Limb (tissue), 2 donors: ENCODE results near the gene SLC25A28.

Source experiments
- DNase-seq, 2 donors: peaks; one replicate each; pipeline ENCODE4 v3.0.0-alpha.2; 2016; ENCODE audit errors: extremely low spot score in 2 of 2

SLC25A28 gene, protein sequence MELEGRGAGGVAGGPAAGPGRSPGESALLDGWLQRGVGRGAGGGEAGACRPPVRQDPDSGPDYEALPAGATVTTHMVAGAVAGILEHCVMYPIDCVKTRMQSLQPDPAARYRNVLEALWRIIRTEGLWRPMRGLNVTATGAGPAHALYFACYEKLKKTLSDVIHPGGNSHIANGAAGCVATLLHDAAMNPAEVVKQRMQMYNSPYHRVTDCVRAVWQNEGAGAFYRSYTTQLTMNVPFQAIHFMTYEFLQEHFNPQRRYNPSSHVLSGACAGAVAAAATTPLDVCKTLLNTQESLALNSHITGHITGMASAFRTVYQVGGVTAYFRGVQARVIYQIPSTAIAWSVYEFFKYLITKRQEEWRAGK

DNA sequence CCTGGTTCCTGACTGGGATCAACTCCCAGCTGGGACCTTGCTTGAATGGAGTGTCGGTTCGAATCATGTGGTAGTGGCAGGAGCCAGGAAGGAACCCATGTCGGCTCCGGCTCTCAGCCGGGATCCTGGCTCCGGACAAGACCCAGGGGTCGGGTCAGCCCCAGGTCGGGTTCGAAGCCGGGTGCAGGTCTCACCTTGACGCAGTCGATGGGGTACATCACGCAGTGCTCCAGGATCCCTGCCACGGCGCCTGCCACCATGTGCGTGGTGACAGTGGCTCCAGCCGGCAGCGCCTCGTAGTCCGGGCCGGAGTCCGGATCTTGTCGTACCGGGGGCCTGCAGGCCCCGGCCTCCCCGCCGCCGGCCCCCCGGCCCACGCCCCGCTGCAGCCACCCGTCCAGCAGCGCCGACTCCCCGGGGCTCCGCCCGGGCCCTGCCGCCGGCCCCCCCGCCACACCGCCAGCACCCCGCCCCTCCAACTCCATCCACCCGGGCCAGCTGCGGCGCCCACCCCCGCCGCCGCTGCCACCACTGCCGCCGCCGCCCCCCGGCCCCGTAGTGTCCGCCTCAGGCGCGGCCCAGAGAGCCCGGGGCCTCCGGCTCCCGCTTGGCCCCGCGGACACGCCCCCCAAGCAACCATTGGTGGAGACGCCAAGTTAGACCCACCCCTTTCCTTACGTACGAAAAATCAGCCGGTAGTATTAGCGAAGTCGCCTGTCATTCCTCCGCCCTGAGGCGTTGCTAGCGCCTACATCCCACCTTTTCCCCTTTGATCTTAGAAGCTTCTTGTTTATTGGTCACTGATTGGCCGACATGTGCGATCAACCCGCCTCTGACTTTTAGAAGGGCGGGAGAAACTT lies at the start of gene SLC25A28:
Gene SLC25A28, minus strand, starts transcription at position 589 of the 860 bp plus-strand sequence. Its CDS starts 104 bp downstream, at position 485.
- peak in 1 of 2 donors; percentile 100 for DNase-seq

DNA sequence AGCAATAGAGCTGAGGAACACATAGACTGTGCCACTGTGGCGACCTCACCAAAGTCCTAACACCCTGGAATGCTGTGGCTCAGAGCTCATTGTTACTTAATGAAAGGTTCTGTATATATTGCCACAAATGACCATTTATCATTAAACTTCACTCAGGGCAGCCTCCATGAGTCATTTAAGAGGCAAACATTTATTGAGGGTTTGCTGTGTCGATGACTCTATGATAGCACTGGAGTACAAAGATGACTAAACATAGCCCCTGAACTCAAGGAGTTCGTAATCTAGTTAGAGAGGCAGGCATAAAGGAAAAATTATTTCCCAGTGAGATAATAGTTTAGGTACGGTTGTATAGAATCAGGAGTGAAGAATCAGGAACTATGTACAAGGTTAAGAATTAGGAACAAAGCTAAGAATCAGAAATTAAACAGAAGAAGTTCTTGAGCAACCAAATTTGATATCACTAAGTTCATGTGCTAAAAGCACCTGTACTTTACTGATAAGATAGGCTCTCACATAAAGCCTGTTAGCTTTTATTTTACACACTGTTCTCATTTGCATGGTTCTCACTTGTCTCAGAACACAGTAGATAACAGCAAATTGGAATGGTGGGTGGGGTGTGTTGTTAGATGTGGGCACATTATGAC lies 47.0 kb upstream of the SLC25A28 start:
- DNase-seq, result no peak

DNA sequence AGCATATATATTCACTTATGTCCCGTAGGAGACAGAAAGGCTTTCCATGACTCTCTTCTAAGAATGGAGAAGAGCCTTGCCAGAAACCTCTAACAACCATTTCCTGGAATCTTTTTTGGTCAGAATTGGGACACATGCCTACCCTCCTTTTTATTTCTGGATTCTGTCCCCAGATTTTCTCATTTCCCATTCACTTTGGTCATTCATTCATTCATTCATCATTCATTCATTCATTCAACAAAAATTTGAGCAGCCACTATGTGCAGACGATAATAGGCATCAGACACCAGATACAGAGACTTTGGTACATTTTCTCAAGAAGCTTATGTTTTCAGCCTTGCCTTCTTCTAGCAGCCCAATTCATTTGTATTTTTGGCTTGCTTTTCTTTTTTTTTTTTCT lies 45.1 kb upstream of the SLC25A28 start:
- DNase-seq, result no peak

DNA sequence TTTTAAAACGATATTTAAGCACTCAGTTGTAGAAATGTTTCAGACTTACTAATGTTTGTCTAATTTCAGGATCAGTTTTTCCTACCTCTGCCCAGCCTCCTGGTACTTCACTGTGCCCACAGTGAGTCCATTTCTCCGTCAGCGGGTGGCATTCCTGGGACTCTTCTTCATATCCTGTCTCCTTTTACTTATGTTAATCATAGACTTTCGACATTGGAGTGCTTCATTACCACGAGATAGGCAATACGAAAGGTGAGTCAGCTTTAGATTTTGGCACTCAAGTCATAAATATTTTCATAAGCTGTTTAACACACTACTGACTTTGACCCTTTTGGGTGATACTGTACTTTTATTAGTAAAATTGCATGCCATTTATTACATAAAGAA lies 41.1 kb upstream of the SLC25A28 start:
- no peak for DNase-seq

- DNase-seq, result no peak
Measured at GRCh38 chr10:99660662-99661376, 40.6 kb upstream of the SLC25A28 start.

- no peak for DNase-seq
Measured at GRCh38 chr10:99659868-99660366, 39.7 kb upstream of the SLC25A28 start.

GRCh38 chr10:99659031-99659867 lies 39.0 kb upstream of the SLC25A28 start, which contains the start of gene ENTPD7:
Gene ENTPD7 (plus strand): TSS chr10:99659509. CDS start chr10:99659957, 448 bp downstream.
- DNase-seq, result peak; percentile 86 to 89

DNA sequence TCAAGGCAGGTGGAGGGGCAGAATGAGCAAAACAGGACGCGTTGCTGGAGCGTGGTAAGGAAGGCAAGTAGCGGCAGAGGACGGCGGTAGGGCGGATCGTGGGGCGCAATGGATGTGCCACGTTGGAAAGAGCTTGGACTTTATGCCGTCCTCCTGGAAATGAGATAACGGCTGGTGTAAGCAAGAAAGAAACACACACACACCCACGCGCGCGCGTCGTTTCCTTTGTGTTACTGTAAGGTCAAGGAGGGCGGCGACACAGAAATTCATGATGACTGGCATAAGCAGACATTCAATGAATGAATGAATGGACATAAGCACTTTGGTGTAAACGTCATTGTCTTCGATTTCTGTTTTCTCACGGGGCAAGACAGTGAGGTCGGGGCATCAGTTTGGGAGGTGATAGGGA lies 38.4 kb upstream of the SLC25A28 start:
- peak in 1 of 2 donors; percentile 48 for DNase-seq

- DNase-seq, result no peak
Measured at GRCh38 chr10:99656199-99657064, 36.2 kb upstream of the SLC25A28 start.

DNA sequence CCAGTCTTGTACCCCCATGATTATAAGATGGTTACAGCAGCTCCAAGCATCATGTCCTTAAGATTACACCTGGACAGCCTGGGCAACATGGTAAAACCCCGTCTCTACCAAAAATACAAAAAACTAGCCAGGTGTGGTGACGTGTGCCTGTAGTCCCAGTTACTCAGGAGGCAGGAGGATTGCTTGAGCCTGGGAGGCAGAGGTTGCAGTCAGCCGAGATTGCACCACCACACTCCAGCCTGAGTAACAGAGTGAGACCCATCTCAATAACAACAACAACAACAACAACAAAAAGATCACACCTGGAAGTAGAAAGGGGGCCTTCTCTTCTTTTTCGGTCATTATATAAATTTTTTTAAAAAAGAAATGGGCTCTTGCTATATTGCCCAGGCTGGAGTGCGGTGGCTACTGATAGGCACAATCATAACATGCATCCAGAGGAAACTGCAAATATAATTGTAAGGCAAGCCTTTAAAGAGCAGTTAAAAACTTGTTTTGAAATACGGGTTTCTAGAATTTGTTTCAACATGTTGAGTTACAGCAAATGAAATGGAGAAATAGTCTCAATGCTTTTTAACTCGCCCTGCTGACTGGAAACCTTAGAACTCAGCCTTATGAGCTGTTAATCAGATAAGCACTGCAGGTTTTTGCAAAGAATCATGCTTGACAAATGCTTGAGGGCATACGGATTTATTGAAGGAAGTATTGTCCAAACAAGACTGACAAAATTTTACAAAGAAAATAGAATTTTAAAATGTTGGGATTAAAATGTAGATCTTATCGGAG lies 34.3 kb upstream of the SLC25A28 start:
- DNase-seq, result no peak

GRCh38 chr10:99652800-99653390 lies 32.7 kb upstream of the SLC25A28 start:
- no peak for DNase-seq

DNA sequence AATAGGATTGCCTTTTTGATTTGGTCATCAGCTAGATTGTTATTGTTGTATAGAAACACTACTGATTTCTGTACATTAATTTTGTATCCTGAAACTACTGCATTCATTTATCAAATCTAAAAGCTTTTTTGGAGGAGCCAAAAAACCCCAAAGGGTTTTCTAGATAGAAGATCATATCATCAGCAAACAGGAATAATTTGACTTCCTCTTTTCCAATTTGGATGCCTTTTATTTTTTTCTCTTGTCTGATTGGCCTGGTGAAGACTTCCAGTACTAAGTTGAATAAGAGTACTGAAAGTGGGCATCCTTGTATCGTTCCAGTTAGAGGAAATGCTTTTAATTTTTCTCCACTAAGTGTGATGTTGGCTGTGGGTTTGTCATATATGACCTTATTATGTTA lies 28.5 kb upstream of the SLC25A28 start:
- no peak for DNase-seq

DNA sequence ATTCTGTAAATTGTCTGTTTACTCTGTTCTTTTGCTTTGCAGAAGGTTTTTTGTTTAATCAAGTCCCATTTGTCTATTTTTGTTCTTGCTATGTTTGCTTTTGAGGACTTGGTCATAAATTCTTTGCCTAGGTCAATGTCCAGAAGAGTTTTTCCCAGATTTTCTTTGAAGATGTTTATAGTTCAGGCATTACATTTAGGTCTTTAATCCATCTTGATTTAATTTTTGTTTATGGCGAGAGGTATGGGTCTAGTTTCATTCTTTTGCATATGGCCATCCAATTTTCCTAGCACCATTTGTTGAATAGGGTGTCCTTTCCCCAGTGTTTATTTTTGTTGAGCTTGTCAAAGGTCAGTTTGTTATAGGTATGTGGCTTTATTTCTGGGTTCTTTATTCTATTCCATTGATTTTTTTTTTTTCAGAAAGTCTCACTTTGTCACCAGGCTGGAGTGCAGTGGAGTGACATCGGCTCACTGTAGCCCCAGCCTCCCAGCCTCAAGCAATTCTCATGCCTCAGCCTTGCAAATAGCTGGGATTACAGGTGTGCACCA lies 27.4 kb upstream of the SLC25A28 start:
- DNase-seq, result no peak

- DNase-seq, result no peak
Measured at GRCh38 chr10:99633832-99634231, 13.6 kb upstream of the SLC25A28 start.

GRCh38 chr10:99631496-99631895 lies 11.3 kb upstream of the SLC25A28 start:
- DNase-seq, result no peak

GRCh38 chr10:99630991-99631390 lies 10.8 kb upstream of the SLC25A28 start:
- DNase-seq, result no peak

GRCh38 chr10:99630433-99630832 lies 10.2 kb upstream of the SLC25A28 start:
- no peak for DNase-seq

DNA sequence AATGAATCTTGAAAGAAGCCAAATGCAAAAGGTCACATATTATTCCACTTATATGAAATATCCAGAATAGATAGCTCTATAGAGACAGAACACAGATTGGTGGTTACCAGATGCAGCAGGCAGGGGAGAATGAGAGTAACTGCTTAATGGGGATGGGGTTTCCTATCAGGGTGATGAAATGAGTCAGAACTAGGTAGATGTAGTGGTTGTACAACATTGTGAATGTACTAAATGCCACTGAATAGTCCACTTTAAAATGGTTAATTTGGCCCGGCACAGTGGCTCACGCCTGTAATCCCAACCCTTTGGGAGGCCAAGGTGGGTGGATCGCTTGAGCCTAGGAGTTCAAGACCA lies 9.4 kb upstream of the SLC25A28 start:
- DNase-seq, result no peak
